Testis (tissue), 3 donors: ENCODE measurements around the gene MFSD11. TPM values are rescaled to one million over a fixed set of nuclear protein-coding genes. Genes with fewer than 3 reads are reported as not detected.
A peak's percentile ranks its signal among the peaks of the same experiment; 100 is the strongest.
"Not testable (repeated sequence)": the region's sequence is repeated elsewhere in the genome, so short reads cannot be mapped to it uniquely, and the experiment has no call there.

Experiments
- DNase-seq: peaks from one replicate; pipeline ENCODE4 v3.0.0-alpha.2; 2019
- H3K27ac ChIP-seq, 2 donors: fragments of 200-600 bp; sonication (generic); one replicate each; pipeline ENCODE4 v1.5.1; 2019
- H3K27me3 ChIP-seq: fragments of 200-600 bp; sonication (generic); one replicate; pipeline ENCODE4 v1.5.1; 2019
- H3K36me3 ChIP-seq: fragments of 200-600 bp; sonication (generic); one replicate; pipeline ENCODE4 v1.5.1; 2017; ENCODE audit warnings: low read depth; ENCODE audit errors: missing control alignments
- H3K4me1 ChIP-seq: fragments of 200-600 bp; sonication (generic); one replicate; pipeline ENCODE4 v1.5.1; 2019
- H3K4me3 ChIP-seq, 2 donors: fragments of 200-600 bp; sonication (generic); one replicate each; pipeline ENCODE4 v1.5.1; 2017 to 2019
- H3K9me3 ChIP-seq: fragments of 200-600 bp; sonication (generic); one replicate; pipeline ENCODE4 v1.5.1; 2017
- CTCF ChIP-seq, 3 experiments: fragments of 450-650 bp in 2 of 3; fragments of 200-600 bp in 1 of 3; sonication (generic) in 1 of 3; IDR thresholded peaks; one replicate each; pipeline ENCODE4 v1.5.1; 2016 to 2019; ENCODE audit warnings: antibody characterized with exemption in 3 of 3, mild to moderate bottlenecking in 2 of 3, moderate library complexity in 1 of 3
- POLR2A ChIP-seq: fragments of 450-650 bp; IDR thresholded peaks from one replicate; pipeline ENCODE4 v1.6.1; 2017; ENCODE audit warnings: antibody characterized with exemption, mild to moderate bottlenecking, moderate library complexity
- WGBS, 2 donors: methylation state at CpG; one replicate each; pipeline ENCODE4 v1.1.5; 2018; 5-methylcytosine and 5-hydroxymethylcytosine counted together
- intact Hi-C: fragments of 100-400 bp; cut with DNase I; formaldehyde crosslinking; loops from one replicate; pipeline ENCODE4 v1.15.1; 2023; ENCODE audit warnings: low total_unique reads
- polyA plus RNA-seq: library from polyadenylated mRNA; stranded (reverse); fragments of 350-450 nt; fragmentation: Illumina TruSeq; extraction: RNeasy Lipid Tissue Mini Kit (QIAGEN cat#74804); gene quantifications from one replicate; pipeline ENCODE4 v1.2.3, GENCODE V29; 2014; ENCODE audit warnings: low read depth, low replicate concordance; ENCODE audit not compliant: insufficient read depth
- total RNA-seq, 2 donors: library from RNA; depleted of rRNA; stranded (reverse); fragments of >200 nt; gene quantifications; one replicate each; pipeline ENCODE4 v1.2.3, GENCODE V29; 2016

Gene MFSD11
- total and polyA plus RNA-seq, 3 donors from 2014 or later, result 38.5 to 102 (median 51.7) TPM

GRCh38 chr17:76691379-76692191, 46.3 kb upstream of the MFSD11 start:
- Histone ChIP-seq H3K4me3 (no peak overlapping the region), H3K4me1 (peaks cover 79% of the 10 kb centered on the region), H3K9me3 (no peaks in the 10 kb centered on the region), H3K36me3 (no peaks in the 10 kb centered on the region), H3K27ac (peak overlapping the region; percentile 37 to 38), H3K27me3 (no peaks in the 10 kb centered on the region)
- intact Hi-C loops, result no loop called here
- WGBS, 2 donors, result 60 to 62% methylated on average over 14 of the region's 14 CpGs
- no peak for TF ChIP-seq POLR2A
- TF ChIP-seq CTCF (IDR thresholded peaks at IDR 0.05), result no peak
- no peak for DNase-seq

- Histone ChIP-seq H3K27ac (peak overlapping the region; percentile 18 to 87), H3K9me3 (no peaks in the 10 kb centered on the region), H3K4me3 (no peak overlapping the region), H3K36me3 (no peaks in the 10 kb centered on the region), H3K4me1 (peaks cover 81% of the 10 kb centered on the region), H3K27me3 (no peaks in the 10 kb centered on the region)
- no peak for DNase-seq
- intact Hi-C loops, result no loop called here
- WGBS, 2 donors, result 56% methylated on average over 16 of the region's 16 CpGs
- TF ChIP-seq POLR2A (no peak), CTCF (IDR thresholded peaks at IDR 0.05) (no peak)
Measured at GRCh38 chr17:76695059-76695831, 42.7 kb upstream of the MFSD11 start.

- Histone ChIP-seq H3K36me3 (no peaks in the 10 kb centered on the region), H3K4me3 (no peak overlapping the region), H3K27me3 (no peaks in the 10 kb centered on the region), H3K9me3 (no peaks in the 10 kb centered on the region), H3K4me1 (peaks cover 83% of the 10 kb centered on the region), H3K27ac (peak overlapping the region; percentile 66 to 87)
- WGBS, 2 donors, result 49 to 57% methylated on average over 18 to 25 of the region's 25 CpGs
- no peak for TF ChIP-seq POLR2A
- TF ChIP-seq CTCF (IDR thresholded peaks at IDR 0.05), result no peak
- DNase-seq, result peak; percentile 67
- intact Hi-C loops, result no loop called here
Measured at GRCh38 chr17:76696763-76697701, 40.9 kb upstream of the MFSD11 start.

- TF ChIP-seq CTCF (IDR thresholded peaks at IDR 0.05), result no peak
- WGBS, 2 donors, result 37 to 50% methylated on average over 10 to 17 of the region's 17 CpGs
- no peak overlapping the region for H3K4me3 ChIP-seq
Measured at GRCh38 chr17:76697702-76698465, 40.0 kb upstream of the MFSD11 start.

GRCh38 chr17:76698466-76698977, 39.4 kb upstream of the MFSD11 start:
- 80 to 89% methylated on average over 7 of the region's 7 CpGs for WGBS, 2 donors
- Histone ChIP-seq H3K4me1 (peaks cover 95% of the 10 kb centered on the region), H3K27ac (peak overlapping the region; percentile 87 to 90)
- DNase-seq, H3K27me3 ChIP-seq, H3K36me3 ChIP-seq, intact Hi-C loops, H3K9me3 ChIP-seq, H3K4me3 ChIP-seq: not testable (repeated sequence)

More at GRCh38 chr17:76697702-76698465, 40.0 kb upstream of the MFSD11 start:
- no peaks in the 10 kb centered on the region for H3K27me3 ChIP-seq
- H3K36me3 ChIP-seq, result no peaks in the 10 kb centered on the region
- DNase-seq, result peak; percentile 54
- intact Hi-C loops, result no loop called here
- peak overlapping the region; percentile 12 to 87 for H3K27ac ChIP-seq
- H3K9me3 ChIP-seq, result no peaks in the 10 kb centered on the region
- H3K4me1 ChIP-seq, result peaks cover 92% of the 10 kb centered on the region
